Bronchial epithelial cell (primary cell): ENCODE results near the gene BRME1. TPM values are rescaled to one million over a fixed set of nuclear protein-coding genes. Genes with fewer than 3 reads are reported as not detected.

ENCODE experiments used
- DNase-seq: peaks from one replicate; pipeline ENCODE4 v3.0.0-alpha.2; 2010; ENCODE audit warnings: low read depth
- FAIRE-seq: peaks from 2 replicates; lab custom pipeline; 2011; peaks lifted over from hg19 to GRCh38; lab: Jason Lieb, UNC
- H3K27me3 ChIP-seq: 2 replicates; pipeline ENCODE4 v1.5.1; 2011; ENCODE audit warnings: low read length; ENCODE audit not compliant: control insufficient read depth, insufficient read depth
- H3K36me3 ChIP-seq: 2 replicates; pipeline ENCODE4 v1.5.1; 2011; ENCODE audit warnings: low read length; ENCODE audit not compliant: control insufficient read depth, insufficient read depth
- H3K4me3 ChIP-seq: 2 replicates; pipeline ENCODE4 v1.5.1; 2011; ENCODE audit warnings: mild to moderate bottlenecking, low read depth, low read length, control low read depth
- total RNA-seq: library from RNA; depleted of rRNA; stranded (reverse); fragments of >200 nt; gene quantifications from 2 replicates; pipeline ENCODE4 v1.2.1, GENCODE V29; 2014
- TF ChIP-seq, protein P1 (sequence below): IDR thresholded peaks from 2 replicates; pipeline ENCODE4 v1.5.1; 2011; ENCODE audit warnings: mild to moderate bottlenecking, moderate library complexity, low read length, control low read depth, inconsistent platforms; ENCODE audit not compliant: insufficient read depth, severe bottlenecking

Gene BRME1
- total RNA-seq, result 0.26 and 0.77 TPM in 2 replicates

DNA sequence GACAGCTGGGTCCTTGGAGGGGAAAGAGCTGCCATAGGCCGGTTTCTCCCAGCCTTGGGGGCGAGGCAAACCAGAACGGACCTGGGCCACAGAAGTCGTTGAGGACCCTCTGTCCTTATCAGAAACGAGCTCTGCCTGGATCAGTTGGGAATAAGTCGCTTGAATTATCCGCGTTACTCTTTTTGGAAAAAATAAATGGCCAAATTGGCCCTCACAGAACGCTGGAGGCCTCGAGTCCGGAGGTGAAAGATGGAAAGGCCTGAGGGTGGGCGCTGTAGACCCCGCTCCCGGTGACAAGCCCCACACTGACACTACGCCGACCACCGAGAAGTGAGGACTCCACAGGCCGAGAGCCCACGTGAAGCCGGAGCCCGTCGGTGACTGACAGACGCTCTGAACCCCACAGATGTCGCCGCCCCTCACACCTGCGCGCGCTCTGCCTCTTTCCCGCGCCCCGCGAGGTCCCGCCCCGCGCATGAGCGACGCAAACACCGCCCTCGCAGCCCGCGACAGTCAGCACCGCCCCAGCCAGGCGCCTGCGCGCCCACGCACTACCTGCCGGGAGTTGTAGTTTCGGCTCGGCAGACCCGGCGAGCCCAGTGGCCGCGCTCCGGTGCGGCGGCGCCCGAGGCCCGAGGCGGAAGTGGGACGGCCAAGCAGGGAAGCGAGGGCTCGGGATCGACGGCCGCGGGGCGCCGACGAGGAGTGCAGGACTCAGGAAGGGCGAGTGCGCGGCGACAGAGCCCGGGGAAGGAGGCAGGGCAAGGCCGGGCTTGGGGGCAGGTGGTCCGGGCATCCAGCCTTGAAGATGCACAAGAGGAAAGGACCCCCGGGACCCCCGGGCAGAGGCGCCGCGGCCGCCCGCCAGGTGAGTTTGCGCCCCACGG is at the start of gene BRME1, which contains the start of gene CC2D1A:
Gene BRME1, minus strand, starts transcription at position 484 of the 887 bp plus-strand sequence. CDS start 1,225 bp downstream, outside the sequence.
Gene CC2D1A, plus strand, starts transcription at position 568 of the 887 bp plus-strand sequence. Its CDS starts 241 bp downstream, at position 809.
- DNase-seq (peak; percentile 77), FAIRE-seq (no peak)
- TF ChIP-seq, protein P1, sequence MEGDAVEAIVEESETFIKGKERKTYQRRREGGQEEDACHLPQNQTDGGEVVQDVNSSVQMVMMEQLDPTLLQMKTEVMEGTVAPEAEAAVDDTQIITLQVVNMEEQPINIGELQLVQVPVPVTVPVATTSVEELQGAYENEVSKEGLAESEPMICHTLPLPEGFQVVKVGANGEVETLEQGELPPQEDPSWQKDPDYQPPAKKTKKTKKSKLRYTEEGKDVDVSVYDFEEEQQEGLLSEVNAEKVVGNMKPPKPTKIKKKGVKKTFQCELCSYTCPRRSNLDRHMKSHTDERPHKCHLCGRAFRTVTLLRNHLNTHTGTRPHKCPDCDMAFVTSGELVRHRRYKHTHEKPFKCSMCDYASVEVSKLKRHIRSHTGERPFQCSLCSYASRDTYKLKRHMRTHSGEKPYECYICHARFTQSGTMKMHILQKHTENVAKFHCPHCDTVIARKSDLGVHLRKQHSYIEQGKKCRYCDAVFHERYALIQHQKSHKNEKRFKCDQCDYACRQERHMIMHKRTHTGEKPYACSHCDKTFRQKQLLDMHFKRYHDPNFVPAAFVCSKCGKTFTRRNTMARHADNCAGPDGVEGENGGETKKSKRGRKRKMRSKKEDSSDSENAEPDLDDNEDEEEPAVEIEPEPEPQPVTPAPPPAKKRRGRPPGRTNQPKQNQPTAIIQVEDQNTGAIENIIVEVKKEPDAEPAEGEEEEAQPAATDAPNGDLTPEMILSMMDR, result no peak
- H3K36me3 ChIP-seq, result peaks cover 2% of the 10 kb centered on the region
- H3K4me3 ChIP-seq, result peak within 1 kb of the TSS; percentile 76
- no peaks in the 10 kb centered on the region for H3K27me3 ChIP-seq

DNA sequence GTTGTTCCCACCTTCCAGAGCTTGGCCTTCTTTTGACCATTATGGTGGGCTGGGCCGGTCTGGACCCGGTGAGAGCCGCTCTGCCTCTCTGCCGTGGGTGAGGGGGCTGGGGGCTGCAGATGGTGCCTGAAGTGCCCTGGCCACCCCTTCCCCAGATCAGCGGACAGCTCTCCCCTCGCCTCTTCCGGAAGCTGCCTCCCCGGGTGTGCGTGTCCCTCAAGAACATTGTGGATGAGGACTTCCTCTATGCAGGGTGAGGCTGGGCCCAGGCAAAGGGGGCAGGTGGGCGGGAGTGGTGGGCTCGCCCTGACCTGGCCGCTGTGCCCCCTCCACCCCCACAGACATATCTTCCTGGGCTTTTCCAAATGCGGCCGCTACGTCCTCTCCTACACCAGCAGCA is 48.3 kb upstream of the BRME1 start:
- FAIRE-seq, result no peak
- TF ChIP-seq, protein P1, result no peak
- Histone ChIP-seq H3K27me3 (no peaks in the 10 kb centered on the region), H3K4me3 (no peak overlapping the region), H3K36me3 (peaks cover 19% of the 10 kb centered on the region)
- no peak for DNase-seq

DNA sequence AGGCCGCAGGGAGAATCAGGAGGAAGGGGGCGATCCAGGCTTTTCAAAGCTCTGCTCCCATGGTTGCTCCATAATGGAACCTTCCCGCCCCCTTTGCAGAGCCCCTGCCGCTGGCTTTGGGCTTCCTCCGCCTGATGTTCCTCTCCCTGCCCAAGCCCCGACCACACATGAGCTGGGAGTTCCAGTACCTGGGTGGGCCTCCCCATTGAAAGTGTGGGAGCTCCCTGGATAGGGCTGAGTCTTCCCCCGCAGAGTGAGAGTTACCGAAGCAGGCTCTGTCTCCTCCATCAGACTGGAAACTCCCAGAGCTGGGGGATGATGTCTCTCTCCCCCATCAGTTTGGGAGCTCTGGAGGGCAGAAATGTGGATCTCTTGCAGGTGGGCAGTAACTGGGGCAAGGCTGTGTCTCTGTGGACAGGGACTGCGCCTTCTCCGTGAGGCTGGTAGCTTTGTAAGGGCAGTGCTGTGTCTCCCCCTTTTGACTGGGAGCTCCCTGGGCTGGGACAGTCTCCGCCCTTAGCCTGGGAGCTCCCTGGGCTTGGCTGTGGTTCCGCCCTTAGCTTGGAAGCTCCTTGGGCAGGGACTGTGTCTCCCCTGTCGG is 47.1 kb upstream of the BRME1 start:
- H3K27me3 ChIP-seq, result no peaks in the 10 kb centered on the region
- peak overlapping the region; percentile 78 for H3K4me3 ChIP-seq
- H3K36me3 ChIP-seq, result peaks cover 15% of the 10 kb centered on the region
- DNase-seq (peak; percentile 58), FAIRE-seq (no peak)
- TF ChIP-seq, protein P1, result peak; percentile 37

DNA sequence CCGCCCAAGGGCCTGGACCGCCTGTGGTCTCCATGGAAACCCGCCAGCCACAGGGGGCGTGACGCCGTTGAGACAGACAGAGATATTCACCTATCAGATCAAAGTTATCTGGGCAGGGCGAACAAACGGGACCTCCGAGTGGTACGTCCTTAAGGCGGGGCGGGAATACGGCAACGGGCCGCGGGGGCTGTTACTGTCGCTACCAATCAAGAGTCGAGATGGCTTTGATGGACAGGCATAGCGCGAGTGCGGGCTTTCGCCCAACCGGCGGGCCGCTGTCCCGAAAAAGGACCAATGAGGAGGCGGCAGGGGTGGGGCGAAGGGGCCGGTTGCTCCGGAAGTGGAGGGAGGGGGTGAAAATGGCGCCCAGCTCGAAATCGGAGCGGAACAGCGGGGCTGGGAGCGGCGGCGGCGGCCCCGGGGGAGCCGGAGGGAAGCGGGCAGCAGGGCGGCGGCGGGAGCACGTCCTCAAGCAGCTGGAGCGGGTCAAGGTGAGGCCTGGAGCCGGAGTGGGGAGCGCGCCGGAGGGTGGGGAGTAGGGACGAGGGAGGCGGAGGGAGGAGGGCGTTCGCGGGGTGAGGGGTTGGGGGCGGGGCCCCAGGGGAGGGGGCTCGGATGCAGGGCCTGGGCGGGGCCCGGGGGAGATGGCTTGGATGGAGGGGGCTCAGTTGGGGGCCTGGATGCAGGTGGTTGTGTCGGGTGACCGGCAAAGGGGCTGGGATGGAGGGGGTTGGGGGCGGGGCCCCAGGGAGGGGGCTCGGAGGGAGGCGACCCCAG is 46.4 kb upstream of the BRME1 start, which contains the start of gene DCAF15:
Gene DCAF15, plus strand, starts transcription at position 356 of the 777 bp plus-strand sequence. Its CDS starts 4 bp downstream, at position 360.
- H3K36me3 ChIP-seq, result peaks cover 13% of the 10 kb centered on the region
- TF ChIP-seq, protein P1, result no peak

DNA sequence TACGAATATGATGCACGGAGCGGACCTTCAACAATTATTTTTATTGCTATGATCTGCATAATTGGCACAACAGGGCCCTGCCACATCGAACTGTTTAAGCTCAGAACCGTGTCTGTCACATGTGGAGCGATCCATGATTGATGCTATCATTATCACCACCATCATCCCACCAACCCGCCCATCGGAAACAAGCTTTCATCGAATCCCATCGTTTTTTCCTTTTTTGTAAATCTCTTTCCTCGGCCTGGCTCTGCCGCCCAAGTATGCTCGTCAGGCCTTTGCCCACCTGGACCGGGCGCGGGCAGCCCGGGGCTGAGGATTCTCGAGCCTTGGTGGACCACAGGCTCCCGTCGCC is 45.9 kb upstream of the BRME1 start:
- no peak for FAIRE-seq
- no peak for DNase-seq
- H3K4me3 ChIP-seq, result peak overlapping the region; percentile 34
- TF ChIP-seq, protein P1, result no peak
- H3K27me3 ChIP-seq, result no peaks in the 10 kb centered on the region
- peaks cover 12% of the 10 kb centered on the region for H3K36me3 ChIP-seq

More for the DNA sequence above, 46.4 kb upstream of the BRME1 start, which contains the start of gene DCAF15:
- no peaks in the 10 kb centered on the region for H3K27me3 ChIP-seq
- DNase-seq (peak; percentile 97), FAIRE-seq (peak; percentile 18)
- peak within 1 kb of the TSS; percentile 78 for H3K4me3 ChIP-seq
